ENCODE results near the gene PDX1.

PDX1 gene

DNA sequence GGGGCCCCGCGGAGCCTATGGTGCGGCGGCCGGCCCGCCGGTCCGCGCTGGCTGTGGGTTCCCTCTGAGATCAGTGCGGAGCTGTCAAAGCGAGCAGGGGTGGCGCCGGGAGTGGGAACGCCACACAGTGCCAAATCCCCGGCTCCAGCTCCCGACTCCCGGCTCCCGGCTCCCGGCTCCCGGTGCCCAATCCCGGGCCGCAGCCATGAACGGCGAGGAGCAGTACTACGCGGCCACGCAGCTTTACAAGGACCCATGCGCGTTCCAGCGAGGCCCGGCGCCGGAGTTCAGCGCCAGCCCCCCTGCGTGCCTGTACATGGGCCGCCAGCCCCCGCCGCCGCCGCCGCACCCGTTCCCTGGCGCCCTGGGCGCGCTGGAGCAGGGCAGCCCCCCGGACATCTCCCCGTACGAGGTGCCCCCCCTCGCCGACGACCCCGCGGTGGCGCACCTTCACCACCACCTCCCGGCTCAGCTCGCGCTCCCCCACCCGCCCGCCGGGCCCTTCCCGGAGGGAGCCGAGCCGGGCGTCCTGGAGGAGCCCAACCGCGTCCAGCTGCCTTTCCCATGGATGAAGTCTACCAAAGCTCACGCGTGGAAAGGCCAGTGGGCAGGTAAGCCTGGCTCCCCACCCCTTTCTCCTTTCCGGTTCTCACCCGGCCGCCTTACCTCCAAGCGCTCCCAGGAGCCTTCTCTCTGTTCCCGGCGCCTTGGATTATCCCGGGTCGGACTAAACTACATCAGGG is at the start of gene PDX1:
PDX1 (plus strand) TSS at position 67 of the 743 bp plus-strand sequence; CDS start at position 206, 139 bp downstream.
- DNase-seq = no peak

DNA sequence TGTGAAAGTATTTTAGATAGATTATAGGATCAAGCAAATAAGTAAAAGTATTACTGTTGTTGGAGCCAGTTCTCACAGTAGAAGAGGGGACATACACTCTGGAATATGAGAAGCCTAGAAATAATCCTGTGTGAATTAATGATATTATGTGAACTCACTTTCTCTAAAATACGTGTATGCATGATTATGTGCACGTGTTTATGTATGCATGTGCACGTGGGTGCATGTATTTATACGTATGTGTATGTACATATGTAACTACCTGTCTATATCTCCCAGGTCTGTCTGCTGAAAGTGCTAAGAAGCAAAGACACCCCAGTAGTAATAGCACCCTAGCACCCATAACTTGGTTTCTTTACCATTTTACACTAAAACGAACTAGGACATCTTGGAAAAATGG is 41.5 kb upstream of the PDX1 start:
- DNase-seq = no peak

DNA sequence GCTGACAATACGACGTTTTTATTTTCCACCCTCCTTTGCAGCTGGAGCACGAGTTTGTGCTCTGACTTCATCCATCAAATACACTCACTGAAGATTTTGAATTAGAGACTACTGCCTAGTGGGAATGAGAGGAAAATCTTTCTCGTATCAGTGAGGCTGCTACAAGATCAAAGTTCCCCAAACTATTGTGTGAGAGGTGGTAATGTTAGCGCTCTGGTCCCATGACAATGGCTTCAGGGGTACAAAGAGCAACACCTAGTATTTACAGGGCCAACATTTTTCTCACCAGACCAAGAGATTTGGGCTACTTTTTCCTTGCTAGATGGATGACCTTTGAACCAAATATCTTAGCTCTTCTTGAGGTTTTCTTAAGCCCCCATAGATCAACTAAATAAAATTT is 30.3 kb upstream of the PDX1 start:
- DNase-seq = no peak

- no peak for DNase-seq
Observed at GRCh38 chr13:27896726-27897125, 23.1 kb upstream of the PDX1 start.

DNA sequence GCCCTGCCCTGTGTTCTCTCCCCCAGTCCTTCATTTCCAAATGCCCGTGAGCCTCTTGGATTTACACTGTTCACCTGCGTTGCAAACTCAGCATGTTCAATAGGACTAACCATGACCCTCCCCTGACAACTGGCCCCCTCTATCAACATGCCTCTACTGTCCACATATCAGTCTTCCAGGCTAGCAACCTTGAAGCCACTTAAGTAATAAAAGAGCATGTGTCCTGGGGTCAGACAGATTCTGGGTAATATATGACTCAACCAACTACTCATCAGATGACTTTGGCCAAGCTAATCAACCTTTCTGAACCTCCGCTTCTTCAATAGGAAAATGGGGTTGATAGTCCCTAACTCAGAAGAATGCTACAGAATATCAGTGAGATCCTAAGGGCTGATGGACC is 15.1 kb upstream of the PDX1 start:
- DNase-seq = no peak

GRCh38 chr13:27905650-27906049 is 14.2 kb upstream of the PDX1 start:
- DNase-seq = no peak

DNA sequence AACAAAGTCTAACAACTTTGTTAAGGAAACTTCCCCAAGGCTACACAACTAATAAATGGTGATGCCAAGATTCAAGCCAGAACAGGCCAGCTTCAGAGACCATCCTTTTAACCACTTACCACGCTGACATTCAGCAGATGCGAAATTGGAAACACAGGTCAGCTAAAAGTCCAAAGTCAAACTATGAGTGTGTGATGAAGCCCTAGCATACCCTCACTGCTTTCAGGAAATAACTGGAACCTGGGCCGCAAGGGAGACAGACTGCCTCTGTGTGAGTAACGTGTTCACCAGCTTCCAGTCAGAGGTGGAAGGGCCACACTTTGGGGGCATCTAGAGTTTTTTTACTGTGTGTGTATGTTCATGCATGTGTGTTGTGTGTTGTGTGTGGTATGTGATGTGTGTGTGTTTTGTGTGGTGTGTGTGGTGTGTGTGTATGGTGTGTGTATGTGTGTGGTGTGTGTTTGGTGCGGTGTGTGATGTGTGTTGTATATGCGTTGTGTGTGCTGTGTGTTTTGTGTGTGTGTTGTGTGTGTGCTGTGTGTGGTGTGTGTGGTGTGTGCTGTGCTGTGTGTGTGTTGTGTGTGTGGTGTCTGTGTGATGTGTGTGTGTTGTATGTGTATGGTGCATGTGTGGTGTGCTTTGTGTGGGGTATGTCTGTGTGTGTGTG is 12.5 kb upstream of the PDX1 start:
- DNase-seq = no peak

- DNase-seq = no peak
Observed at GRCh38 chr13:27909378-27909777, 10.4 kb upstream of the PDX1 start.

GRCh38 chr13:27911521-27911920 is 8.3 kb upstream of the PDX1 start:
- no peak for DNase-seq

DNA sequence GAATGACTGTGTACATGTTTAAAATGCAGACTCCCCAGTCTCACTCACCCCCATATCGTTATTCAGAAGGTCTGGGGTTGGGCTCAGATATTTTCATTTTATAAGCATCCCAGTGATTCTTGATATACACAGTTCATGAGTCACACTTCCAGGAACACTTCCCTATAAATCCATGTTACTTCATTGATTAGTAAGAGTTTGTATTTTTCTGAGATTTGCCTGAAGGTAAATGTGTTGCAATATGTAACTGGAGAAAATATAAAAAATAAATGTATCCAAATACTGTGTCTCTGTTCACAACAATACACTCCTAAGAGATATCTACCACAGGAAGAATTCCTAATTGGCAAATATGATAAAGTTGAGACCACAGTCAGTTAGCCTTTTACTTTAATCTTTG is 6.6 kb upstream of the PDX1 start:
- DNase-seq = no peak

GRCh38 chr13:27915301-27916207 is 4.2 kb upstream of the PDX1 start:
- DNase-seq = no peak

GRCh38 chr13:27917121-27917947 is 2.5 kb upstream of the PDX1 start:
- DNase-seq = no peak

GRCh38 chr13:27918041-27918917 is 1.5 kb upstream of the PDX1 start:
- DNase-seq = no peak

DNA sequence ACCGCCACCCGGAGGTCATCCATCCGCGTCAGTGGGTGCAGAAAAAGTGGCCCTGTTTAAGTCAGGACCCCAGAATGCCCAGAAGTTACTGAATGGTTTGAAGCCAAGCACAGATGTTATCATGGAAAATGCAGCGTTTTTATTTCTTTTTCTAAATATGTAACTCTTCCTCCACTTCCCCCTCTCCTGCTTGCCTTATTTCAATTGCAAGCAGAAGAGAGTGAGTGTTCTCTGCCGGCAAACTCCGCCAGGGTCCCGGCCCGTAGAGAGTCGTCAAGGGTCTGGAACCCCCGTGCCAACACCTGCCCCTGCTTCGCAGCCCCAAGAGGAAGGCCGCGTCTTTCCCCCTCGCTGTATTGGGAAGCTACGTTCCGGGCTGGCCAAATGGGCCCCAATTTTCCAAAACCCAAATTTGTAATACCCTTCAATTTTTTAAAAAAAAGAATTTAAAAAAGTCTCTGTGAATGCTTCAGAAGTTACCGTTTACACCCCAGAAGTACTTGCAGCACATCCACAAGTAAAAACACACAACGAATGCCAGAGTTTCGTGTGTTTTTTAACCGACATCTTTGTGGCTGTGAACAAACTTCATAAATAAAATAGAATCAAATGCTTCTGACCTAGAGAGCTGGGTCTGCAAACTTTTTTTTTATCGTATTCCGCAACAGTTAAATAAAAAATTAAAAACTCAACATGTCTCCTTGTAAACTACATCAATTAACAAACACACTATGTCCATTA is 712 bp upstream of the PDX1 start:
- DNase-seq = no peak

- DNase-seq = no peak
Observed at GRCh38 chr13:27919659-27919933, 204 bp upstream of the PDX1 start.

DNA sequence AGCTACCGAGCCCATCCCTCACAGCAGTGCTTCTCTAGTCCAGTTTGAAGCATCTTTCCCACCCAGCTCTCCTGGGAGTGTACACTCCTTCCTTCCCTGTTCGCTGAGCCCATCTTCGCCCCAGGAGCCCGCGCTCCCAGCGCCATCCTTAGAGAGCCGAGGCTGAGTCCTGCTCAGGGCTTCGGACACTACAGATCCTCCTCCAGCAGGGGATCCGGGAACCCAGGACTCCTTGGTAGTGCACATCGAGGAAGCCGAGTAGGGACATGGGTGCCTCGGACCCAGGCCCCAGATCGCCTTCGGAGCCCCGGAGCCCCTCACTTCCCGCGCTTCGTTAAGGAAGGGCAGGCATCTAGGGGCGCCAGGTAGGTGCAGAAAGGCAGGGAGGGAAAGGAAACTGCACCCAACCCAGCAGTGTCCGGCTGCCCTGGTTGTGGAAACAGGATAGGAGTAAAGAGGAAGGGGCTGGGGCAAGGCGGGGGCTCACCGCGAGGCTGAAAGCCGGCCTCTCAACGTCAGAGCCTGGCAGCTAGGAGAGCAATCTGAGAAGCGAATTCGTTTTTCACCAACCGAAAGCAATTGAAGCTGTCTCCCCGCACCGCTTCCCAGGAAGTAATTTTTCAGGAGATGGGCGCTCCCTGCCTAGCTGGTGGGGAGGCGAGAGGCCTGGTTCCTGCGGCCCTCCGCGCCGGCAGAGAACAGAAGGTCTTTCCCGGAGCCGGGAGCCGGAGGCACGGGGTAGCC is 1.0 kb downstream of the PDX1 start:
- DNase-seq = no peak

DNA sequence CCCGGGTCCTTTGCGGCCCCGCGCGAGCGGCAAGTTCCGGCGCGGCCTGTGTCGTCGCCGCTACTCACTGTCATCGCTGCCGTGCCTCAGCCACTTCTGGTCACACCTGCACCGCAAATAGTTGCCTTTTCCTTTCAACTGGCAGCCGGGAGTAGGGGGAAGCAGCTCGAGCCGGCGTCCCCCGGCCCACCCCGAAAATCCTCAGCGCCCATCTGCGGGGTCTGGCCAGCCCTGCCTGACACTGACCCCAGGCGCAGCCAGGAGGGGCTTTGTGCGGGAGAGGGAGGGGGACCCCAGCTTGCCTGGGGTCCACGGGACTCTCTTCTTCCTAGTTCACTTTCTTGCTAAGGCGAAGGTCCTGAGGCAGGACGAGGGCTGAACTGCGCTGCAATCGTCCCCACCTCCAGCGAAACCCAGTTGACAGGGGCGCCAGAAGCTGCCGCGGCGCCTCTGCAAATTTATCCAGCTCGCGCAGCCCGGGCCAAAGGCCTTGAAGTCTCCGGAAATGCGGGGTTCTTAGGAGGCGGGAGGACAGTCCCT is 1.7 kb downstream of the PDX1 start:
- DNase-seq = no peak

- DNase-seq = no peak
Observed at GRCh38 chr13:27921961-27922882, 2.4 kb downstream of the PDX1 start.

All from CD4-positive, alpha-beta T cell treated with Interleukin-6 for 4 hours (primary cell).